HG03442 (cell line): ENCODE results near the gene RIPOR3.

Experiments used
- ATAC-seq: cut with Tn5 transposase; IDR thresholded peaks from one replicate; pipeline ENCODE4 v1.9.1; 2021; ENCODE audit warnings: mild to moderate bottlenecking, moderate library complexity; ENCODE audit not compliant: unreplicated experiment

The RIPOR3 gene

GRCh38 chr20:50592282-50593004 lies 98.9 kb downstream of the RIPOR3 start:
- no peak for ATAC-seq

DNA sequence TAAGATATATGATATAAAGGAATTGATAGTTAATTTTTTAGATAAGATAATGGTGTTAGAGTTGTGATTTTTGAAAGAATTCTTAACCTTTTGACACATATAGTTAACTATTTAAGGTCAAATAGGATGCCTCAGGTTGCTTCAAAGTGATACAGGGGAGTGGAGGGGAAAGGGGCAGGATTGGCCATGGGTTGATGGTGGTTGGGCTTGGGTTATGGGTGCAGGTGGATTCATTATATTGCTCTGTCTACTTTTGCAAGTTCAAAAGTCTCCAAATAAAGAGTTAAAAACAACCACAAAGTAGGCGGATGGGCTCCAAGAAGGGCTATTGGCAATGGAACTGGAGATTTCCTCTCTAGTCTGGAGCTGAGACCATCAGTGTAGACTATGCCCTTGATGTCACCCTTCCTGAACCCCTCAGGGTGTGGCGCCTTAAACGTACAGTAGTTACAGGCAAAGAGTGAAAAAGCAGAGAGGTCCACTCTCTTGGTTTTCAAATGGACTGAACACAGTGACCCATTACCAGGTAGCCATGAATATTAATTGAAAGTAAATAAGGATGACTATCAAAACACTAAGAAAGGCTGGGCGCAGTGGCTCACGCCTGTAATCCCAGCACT lies 100.0 kb downstream of the RIPOR3 start:
- ATAC-seq: no peak

GRCh38 chr20:50590348-50590664 lies 101.0 kb downstream of the RIPOR3 start:
- no peak for ATAC-seq

DNA sequence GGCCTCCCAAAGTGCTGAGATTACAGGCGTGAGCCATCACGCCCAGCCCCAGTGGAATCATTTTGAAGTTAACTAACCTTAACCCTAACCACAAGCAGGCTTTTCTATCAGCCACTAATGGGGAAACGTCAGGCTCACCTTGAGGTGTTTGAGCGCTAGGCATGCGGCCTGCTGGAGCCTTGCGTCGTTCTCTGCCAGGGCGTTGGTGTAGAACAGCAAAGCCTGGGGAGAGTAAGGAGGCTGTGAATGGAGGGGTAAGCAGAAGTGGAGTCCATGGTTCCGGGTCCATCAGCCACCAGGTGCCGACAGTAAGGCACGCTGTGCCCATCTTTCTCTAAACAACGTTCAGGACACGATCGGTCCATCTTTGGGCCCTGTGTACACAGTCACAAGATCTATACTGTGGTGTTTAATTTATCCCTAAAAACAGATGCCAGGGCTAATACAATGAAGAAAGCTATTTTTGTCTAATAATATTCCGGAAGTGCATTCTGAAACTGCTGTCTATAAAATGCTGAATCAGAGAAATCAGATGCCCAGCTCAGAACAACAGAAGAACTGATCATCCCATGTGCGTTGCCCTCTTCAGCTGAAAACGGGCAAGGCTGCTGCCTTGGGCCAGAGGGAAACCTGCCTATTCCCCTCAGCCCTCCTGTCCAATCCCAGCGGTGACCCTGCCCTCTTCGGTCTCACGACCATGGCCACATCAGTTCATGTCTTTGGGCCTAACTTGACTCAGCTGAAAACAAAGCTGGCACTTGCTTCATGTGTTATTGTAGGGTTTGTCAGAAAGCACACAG lies 101.6 kb downstream of the RIPOR3 start:
- no peak for ATAC-seq

- no peak for ATAC-seq
These were observed 103.2 kb downstream of the RIPOR3 start for GRCh38 chr20:50588034-50588736.

- ATAC-seq: no peak
These were observed 103.9 kb downstream of the RIPOR3 start for GRCh38 chr20:50587291-50587961.

DNA sequence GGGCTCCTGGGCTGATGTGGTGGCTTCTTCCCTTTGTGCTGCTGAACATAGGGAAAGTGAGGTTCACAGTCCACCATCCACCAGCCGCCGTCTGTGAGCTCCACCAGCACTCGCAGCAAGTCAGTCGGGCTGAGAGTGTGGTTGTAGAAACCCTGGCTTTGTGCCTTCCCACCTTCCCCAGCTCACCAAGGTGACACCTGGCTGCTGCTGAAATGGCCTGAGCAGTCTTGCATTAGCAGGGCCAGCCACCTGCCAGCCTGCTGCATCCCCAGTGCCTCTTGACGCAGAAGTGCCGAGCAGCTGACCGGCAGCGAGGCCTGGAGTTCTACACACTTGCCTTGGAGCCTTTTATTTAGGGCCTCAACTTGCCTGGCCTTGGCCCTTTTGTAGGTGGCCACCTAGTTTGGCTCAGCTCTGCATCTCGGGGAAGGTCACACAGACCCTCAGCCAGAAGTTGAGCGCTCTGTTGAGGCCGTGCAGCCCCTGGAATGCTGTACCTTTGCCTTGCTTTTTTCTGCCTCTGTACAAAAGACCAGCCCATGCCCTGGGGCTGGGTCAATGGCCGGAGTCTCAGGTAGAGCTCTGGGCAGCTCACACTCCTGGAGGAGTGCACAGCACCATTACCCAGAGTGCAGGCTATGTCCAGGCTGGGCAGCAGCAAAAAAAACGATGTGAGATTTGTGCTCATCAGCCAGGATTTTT lies 104.7 kb downstream of the RIPOR3 start:
- ATAC-seq: no peak

- ATAC-seq: no peak
These were observed 105.7 kb downstream of the RIPOR3 start for GRCh38 chr20:50585678-50586077.

- no peak for ATAC-seq
These were observed 106.1 kb downstream of the RIPOR3 start for GRCh38 chr20:50585214-50585613.

DNA sequence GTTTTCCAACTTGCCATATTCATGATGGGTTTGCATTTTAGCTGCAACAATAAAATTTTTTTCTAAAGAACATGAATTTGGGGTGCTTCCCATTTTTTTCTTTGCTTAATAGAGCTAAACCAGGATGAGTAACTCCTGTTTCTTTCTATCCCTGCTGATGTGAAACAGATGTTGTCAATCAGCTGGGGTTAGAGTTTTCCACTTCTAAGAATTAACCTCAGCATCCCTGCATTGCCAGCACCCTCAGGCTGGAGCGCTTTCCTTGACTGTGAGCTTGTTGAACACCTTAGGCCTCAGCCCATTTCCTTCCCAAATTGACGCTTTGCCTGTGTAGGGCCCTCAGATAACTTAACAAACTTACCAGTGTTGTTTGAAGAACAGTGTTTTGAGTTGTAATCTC lies 106.7 kb downstream of the RIPOR3 start:
- no peak for ATAC-seq

GRCh38 chr20:50583442-50584150 lies 107.7 kb downstream of the RIPOR3 start:
- no peak for ATAC-seq

GRCh38 chr20:50582591-50583234 lies 108.6 kb downstream of the RIPOR3 start:
- no peak for ATAC-seq

DNA sequence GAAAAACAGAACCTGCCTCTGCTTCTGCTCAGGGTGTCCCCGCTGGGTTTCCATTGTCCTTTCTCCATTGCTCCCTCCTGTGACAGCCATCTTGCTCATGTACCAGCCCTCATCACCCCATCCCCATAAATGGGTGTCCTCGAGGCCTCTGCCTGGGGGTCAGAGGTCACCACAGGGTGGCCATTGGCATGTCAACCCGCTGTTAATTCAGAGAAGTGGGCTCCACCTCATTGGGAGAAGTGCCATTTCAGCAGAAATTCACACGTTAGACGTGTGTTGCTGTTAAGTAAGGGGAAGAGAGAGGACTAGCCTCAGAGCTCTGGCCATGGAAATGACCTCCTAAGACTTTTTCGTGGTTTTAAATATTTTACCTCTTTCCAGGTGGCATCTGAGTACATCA lies 109.2 kb downstream of the RIPOR3 start:
- ATAC-seq: no peak

- no peak for ATAC-seq
These were observed 110.3 kb downstream of the RIPOR3 start for GRCh38 chr20:50580842-50581544.

DNA sequence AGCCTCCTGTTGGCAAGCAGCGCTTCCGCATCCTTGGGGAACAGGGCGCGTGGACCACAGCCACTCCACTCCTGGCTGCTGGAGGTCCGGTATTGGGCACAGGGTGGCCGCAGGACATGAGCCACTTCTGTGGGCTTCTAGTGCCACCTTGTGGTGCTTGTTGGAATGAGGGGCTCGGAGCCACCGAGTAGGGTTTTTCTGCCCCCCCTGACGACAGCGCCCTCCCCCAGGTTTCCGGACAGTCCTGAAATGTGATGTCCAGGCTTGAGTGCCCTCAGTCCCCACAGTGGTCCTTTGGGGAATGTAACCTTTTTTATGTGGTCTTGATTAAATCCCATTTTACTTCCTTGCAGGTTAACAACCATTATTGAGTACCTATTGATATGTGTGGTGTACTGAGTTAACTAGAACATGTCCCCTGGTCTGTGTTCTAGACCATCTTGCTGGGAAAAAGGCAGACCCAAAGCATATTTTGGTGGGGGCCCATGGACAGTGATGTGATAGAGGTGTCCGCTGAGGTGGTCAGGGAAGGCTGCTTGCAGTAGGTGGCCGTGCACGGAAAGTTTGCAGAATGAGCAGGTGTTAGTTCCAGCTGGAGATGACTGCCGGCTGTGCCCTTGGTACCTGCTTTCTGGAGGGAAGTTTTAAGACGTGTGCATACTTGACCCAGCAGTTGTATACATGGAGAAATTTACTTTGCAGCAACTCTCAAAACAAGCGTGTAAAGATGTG lies 111.2 kb downstream of the RIPOR3 start:
- no peak for ATAC-seq

GRCh38 chr20:50579511-50579910 lies 111.8 kb downstream of the RIPOR3 start:
- no peak for ATAC-seq

- no peak for ATAC-seq
These were observed 112.6 kb downstream of the RIPOR3 start for GRCh38 chr20:50578778-50579165.
